GM21576 (cell line): ENCODE results near the gene TCF7L1.
"Not testable (repeated sequence)": the region's sequence is repeated elsewhere in the genome, so short reads cannot be mapped to it uniquely, and the experiment has no call there.

Source experiments
- ATAC-seq: cut with Tn5 transposase; IDR thresholded peaks from one replicate; pipeline ENCODE4 v1.9.1; 2021; ENCODE audit warnings: mild to moderate bottlenecking, moderate library complexity; ENCODE audit not compliant: unreplicated experiment

The TCF7L1 gene

DNA sequence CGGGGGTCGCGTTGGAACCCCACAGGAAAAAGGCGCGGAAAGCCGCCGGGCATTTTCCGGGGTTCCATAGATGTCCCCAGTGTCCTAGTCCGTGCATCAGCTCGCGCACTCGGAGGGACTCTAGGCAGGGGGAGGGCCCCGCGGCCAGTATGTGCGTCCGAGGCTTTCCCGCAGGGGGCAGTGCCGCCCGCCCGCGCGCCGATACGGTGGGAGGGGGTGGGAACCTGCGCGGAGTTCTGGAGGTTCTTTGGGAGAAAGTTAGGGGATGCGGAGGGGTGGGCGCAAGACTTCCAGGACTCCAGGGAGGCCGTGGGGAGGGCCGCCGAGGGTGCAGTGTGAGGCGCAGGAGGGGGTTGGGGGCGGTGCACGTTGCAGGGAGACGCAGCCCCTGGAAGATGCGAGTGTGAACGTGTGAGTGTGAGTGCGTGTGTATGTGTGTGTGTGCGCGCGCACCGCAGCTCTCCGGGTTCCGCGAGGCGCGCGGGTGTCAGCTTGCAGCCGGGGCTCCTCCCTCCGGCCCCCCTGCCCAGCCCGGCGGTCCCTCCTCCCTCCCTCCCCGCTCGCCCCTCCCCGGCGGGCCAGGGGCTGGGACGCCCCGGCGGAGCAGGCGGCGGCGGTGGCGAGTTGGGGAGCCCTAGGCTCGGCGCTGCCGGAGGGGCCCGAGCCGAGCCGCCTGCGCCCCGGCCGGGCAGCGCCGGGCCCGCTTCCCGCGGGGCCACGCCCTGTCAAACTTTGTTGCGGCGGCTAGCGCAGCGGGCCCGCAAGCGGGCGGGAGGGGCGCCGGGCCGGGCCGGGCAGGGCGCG lies at the start of gene TCF7L1:
TSS of gene TCF7L1 (plus strand) at position 559 of the 804 bp plus-strand sequence. CDS start 293 bp downstream, outside the sequence.
- no peak for ATAC-seq

DNA sequence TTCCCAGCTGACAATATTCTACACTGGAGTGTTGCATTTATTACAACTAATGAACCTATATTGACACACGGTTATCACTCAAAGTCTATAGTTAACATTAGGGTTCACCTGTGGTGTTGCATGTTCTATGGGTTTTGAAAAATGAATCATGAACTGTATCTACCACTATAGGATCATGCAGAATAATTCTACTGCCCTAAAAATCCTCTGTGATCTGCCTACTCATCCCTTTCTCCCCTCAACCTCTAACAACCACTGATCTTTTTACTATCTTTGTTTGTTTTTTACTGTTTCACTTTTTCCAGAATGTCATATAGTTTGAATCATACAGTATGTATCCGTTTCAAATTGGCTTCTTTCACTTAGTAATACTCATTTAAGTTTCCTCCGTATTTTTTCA lies 47.6 kb upstream of the TCF7L1 start:
- ATAC-seq: no peak

DNA sequence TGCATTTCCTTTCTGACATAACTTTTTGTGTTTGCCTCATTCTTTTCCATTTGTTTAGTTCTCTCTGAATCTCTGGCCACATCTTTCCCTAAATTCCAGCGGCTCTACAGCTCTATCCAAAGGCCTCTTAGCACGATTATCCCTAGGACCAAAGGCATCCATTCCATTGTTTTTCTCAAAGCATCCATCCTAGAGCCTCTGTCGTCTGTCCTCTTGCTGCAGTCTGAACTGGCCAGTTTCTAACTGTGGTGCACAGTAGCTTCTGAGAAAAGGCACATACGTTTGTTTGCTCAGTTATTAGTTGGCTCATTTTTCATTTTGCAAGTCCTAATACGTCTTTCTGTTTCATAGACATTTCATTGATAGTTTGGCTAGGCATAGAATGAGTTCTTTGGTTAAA lies 45.7 kb upstream of the TCF7L1 start:
- no peak for ATAC-seq

DNA sequence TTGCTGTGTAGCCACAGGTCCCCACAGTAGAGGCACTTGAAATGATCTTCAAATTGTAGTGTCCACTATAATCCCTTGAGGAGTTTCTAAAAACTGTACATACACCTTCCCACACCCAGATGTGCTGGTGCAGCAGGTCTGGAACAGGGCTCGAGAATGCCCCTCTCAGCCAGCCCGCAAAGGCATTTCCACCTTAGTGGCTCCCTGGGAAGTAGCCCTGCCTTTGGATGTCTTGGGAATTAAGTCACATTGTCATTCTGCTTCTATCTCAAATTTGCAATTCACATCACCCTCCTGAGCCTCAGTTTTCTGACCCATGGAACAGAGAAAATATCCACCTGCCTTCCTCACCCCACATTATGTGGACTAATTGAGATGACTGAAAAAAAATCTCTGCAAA lies 44.3 kb upstream of the TCF7L1 start:
- ATAC-seq: no peak

GRCh38 chr2:85089585-85089984 lies 43.6 kb upstream of the TCF7L1 start:
- ATAC-seq: no peak

GRCh38 chr2:85091838-85092237 lies 41.4 kb upstream of the TCF7L1 start:
- ATAC-seq: no peak

DNA sequence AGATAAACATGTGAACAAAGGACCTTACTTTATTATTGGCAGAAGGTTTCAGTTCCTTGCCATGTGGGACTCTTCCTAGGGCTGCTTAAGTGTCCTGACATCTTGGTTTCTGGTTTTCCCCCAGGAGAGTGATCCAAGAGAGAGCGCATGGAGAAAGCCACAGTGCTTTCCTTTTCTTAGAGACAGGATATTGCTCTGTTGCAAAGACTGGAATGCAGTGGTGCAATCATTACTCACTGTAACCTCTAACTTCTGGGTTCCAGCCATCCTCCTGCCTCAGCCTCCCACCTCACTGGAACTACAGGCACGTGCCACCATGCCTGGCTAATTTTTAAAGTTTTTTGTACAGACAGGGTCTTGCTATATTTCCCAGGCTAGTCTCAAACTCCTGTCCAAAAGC lies 38.1 kb upstream of the TCF7L1 start:
- no peak for ATAC-seq

- no peak for ATAC-seq
Observed at GRCh38 chr2:85096616-85097015, 36.6 kb upstream of the TCF7L1 start.

GRCh38 chr2:85104228-85104627 lies 29.0 kb upstream of the TCF7L1 start:
- ATAC-seq: no peak

DNA sequence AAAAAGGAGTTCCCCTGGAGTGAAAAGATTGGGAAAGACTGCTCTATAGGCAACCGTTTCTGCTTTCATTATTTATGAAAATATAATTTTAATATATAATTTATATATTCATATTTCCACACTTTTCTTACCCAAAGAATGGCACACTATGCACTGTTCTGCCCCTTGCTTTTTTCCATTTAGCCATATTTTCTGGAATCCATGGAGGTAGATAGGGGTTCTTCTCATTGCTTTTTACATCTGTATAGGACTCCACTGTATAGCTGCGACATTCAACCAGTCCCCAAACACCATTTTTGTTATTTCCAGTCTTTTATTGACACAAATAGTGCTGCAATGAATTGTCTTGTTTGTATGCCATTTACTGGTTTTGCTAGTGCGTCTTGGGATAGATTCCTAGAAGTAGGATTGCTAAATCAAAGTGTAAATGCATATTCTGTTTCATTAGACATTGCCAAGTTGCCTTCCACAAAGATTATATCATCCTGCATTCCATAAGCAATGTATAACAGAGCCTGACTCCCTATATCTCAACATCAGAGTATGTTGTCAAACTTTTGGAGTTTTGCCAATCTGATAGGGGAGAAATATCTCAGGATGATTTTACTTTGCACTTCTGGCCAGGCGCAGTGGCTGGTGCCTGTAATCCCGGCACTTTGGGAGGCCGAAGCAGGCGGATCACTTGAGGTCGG lies 26.6 kb upstream of the TCF7L1 start:
- no peak for ATAC-seq

DNA sequence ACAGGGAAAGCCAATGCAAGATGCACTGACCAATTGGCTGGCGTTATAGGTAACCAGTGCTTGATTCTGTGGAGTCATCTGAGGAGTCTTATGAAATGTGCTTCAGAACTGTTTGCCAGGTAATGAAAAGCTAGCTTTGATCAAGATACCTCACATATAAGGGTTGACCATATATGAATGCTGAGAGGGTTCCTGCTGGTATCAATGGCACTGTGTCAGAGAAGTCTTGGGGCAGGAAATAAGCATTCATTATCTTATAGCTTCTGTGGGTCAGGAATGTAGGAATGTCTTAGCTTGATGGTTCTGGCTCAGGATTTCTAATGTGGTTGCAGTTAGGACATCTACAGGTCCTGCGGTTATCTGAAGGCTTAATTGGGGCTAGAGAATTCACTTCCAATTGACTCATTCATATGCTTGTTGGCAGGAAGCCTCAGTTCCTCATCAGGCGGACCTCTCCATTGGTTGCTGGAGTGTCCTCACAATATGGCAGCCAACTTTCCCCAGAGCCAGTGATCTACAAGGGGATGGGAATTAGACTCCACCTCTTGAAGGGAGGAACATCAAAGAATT lies 22.1 kb upstream of the TCF7L1 start:
- ATAC-seq: no peak

DNA sequence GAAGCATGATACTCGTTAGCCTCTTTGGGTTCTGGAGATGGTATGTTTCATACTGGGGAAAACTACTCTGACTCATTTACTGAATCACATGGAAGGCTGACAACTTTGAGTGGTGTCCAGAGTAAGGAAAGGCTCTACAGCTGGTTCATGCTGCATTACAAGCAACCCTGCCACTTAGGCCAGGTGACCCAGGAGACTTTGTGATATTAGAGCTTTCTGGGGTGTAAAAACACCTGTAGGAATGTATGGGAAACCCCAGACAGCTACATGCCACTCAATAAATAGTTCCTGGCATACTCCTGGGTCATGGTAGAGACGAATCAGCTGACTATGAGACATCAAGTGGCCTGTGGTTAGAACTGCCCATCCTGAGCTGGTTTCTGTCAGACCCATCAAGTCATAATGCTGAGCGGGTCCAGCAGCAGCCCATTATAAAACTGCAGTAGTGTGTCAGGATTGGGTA lies 21.3 kb upstream of the TCF7L1 start:
- no peak for ATAC-seq

DNA sequence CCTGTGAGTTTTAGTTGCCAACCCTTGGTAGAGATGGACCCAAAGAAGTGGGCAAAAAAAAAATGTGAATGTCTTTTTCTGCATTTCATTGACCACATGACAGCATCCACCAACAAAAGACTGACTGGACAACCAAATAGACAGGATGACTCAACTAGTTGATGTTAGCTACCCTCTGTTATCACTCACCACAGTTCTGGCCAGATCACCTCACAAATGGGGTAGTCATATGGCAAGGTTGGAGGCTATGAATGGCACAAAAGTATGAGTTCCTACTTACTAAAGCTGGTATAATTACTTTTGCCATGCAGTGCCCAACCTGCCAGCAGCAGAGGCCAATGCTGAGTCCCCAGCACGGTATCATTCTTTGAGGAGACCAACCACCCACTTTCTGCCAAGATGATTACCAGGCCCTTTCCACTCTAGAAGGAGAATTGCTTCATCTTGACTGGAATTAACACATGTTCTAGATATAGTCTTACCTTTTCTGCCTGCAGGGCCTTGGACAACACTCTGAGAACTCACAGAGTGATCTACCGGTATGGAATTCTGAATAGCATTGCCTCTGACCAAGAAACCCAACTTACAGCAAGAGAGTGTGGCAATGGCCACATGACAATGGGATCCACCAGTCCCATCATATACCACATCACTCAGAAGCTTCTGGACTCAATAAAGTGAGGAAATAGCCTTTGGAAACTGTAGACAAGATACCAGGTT lies 20.1 kb upstream of the TCF7L1 start:
- ATAC-seq: no peak

- no peak for ATAC-seq
Observed at GRCh38 chr2:85114586-85115330, 18.4 kb upstream of the TCF7L1 start.

DNA sequence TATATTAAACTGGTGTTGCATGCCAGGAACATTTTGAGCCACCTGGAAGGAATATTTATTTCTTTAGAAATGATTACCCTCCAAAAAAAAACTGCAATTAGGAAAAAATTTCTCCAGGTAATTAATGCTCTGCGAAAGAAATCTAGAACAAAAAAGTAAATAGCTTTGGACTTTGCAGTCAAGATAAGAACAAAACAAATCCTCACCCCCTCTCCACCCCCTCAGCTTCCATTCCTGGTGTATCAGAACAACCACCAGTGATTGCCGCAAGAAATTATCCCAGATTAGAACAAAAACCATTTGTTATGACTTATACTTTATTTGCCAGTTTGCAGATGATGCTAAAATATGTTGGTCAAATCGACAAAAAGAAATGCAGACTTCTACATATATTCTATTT lies 17.0 kb upstream of the TCF7L1 start:
- ATAC-seq: no peak

DNA sequence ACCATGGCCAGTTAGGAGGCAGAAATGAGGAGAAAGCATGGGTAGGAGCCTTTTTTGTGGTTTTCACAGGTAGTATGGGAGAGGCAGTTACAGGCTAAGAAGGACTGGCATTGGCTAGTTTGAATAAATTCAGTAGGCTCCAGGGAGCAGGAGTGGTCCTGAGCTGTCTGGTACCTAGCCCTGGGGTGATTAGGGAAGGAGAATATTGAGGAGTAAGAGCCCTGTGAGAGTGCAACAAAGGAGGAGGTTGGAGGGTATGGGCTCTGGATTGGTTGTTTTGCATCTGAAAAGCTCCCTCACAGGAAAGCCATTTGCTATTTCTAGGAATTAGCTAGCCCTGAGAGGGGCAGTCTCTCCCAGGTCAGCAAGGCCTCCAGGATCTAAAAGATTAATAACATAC lies 13.3 kb upstream of the TCF7L1 start:
- ATAC-seq: no peak

DNA sequence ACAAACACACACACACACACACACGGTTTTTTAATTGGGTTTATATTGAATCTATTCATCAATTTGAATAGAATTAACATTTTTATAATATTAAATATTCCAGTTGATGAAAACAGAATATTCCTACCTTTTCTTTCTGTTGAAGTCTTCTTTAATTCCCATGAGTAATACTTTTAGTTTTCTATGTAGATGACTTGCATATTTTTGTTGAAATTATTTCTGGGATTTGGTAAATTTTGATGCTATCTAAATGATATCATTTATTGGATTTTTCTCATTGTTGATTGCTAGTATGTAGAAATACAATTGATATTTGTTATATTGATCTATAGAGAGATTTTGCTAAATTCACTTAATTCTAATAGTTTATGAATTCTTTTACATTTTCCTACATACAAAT lies 12.8 kb upstream of the TCF7L1 start:
- no peak for ATAC-seq

DNA sequence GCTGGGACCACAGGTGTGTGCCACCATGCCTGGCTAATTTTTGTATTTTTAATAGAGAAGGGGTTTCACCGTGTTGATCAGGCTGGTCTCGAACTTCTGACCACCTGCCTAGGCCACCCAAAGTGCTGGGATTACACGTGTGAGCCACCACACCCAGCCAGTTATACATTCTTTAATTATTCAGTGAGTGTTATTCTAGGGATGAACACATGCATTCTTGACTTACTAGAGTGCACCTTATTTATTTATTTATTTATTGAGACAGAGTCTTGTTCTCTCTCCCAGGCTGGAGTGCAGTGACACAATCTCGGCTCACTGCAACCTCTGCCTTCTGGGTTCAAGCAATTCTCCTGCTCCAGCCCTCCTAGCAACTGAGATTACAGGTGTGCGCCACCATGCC lies 6.7 kb upstream of the TCF7L1 start:
- not testable (repeated sequence) for ATAC-seq

DNA sequence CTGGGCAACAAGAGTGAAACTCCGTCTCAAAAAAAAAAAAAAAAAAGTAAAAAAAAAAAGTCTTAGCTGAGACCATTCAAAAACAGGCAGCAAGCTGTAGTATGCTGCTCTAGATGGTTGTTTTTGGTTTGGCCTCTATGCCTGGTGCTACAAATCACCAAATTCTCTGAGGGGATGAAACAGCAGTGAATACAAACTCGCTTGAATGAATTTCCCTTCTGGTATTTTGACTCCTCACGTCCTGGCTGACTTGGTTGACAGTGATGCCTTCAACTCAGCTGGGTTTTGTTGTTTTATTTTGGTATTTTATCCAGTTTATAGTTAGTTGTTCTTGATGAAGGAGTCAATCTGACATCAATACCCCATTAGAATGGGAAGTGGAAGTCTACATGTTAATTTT lies 3.3 kb upstream of the TCF7L1 start:
- ATAC-seq: no peak

DNA sequence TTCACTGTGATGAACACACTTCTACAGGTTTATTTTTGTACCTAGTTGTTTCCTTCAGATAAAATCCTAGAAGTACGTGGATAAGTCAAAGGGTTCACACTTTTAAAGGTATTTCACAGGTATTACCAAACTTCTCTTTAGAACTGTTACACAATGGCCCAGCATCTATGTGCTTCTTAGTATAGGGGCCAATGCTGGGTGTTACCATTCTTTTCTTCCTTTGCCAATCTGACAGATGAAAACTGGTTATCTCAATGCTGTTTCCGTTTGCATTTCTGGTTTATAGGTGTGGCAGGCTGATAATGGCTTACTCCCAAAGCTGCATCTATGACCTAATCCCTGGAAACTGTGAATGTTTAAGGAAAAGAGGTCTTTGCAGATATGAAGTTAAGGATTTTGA lies 2.8 kb upstream of the TCF7L1 start:
- ATAC-seq: no peak

- no peak for ATAC-seq
Observed at GRCh38 chr2:85131116-85131515, 2.1 kb upstream of the TCF7L1 start.
